Iris pigment epithelial cell (primary cell): ENCODE results near the gene MYMK.

Experiments used
- DNase-seq: peaks from one replicate; pipeline ENCODE4 v3.0.0-alpha.2; 2011; ENCODE audit warnings: low read depth

MYMK gene

DNA sequence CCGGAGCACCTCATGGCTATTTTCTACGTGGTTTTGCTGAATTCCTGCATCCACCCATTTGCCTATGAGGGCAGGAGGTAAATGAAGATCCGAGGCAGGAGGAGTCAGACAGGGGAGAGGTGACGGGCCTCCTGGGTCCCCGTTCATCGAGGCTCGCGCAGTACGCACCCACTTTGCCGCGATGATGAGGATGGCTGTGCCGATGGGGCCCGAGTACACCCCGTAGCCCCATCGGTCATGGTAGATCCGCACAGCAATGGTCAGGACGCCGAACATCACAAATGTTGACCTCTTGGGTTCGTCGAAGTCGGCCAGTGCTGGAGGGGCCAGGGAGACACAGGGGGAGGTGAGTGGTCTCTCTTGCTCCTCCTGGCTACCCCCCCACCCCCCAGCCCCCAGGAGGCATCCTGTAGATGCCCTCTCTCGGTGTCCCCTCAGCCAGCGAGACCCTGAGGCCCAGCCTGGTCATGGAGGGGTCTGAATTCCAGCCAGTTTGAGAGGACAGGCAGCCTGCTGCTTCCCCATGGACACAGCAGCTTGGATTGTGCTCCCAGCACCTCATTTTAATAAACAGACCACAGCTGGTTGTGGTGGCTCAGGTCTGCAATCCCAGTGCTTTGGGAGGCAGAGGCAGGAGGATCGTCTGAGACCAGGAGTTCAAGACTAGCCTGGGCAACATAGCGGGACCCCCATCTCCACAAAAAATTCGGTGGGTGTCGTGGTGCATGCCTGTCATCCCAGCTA is 5.9 kb downstream of the MYMK start:
- DNase-seq, result no peak

DNA sequence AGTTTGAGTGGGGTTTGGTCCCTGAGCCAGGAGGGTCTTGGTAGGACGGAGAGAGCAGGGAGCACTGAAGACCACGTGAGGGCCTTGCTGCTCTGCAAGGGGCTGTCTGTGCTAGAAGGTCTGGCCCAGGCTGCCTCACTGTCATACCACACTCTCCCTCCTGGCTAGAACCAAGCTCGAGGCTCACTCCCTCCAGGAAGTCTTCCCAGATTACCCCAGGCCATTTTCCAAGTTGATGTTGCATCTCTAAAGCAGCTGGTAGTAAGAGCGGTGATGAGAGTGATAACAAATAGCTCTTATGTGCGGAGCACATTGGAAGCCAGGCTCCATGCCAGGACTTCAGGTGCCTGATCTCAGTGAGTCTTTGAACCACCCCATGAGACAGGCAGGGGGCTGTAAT is 6.6 kb downstream of the MYMK start:
- no peak for DNase-seq

DNA sequence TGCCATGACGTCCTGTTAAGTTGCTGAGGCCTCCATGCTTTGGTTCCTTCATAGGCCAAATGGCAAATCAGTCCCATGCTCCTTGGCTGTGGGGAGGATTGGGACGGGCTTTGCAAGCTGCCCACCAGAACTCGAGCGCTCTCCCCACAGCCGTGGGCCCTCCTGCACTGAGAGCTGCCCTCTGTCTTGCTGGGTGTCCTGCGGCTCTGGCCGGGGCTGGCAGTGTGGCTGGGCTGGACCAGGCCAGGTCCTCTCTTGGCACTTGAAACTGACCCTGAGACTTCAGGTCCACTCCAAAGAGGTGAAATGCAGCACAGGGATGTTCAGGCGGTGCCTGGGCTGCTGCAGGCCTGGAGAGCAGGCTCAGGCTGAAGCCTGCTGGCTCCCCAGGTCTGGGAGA is 7.0 kb downstream of the MYMK start:
- no peak for DNase-seq

DNA sequence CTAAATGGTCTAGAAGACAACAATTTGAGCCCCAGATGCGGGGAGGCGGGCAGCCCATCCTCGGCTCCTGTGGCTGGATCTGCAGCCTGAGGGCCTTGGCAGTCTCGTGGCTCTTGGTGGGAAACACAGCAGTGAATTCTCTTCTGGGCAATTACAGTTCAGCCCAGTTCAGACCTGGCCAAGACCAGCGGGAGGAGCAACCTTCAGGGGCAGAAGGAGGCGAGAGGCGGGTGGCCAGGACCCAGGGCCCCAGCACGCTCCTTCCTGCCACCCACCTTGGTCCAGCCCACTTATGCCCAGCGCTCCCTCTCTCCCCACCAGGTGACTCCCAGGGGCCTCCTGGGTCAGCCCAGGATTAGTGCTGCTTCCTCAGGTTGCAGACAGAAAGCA is 7.8 kb downstream of the MYMK start:
- no peak for DNase-seq

DNA sequence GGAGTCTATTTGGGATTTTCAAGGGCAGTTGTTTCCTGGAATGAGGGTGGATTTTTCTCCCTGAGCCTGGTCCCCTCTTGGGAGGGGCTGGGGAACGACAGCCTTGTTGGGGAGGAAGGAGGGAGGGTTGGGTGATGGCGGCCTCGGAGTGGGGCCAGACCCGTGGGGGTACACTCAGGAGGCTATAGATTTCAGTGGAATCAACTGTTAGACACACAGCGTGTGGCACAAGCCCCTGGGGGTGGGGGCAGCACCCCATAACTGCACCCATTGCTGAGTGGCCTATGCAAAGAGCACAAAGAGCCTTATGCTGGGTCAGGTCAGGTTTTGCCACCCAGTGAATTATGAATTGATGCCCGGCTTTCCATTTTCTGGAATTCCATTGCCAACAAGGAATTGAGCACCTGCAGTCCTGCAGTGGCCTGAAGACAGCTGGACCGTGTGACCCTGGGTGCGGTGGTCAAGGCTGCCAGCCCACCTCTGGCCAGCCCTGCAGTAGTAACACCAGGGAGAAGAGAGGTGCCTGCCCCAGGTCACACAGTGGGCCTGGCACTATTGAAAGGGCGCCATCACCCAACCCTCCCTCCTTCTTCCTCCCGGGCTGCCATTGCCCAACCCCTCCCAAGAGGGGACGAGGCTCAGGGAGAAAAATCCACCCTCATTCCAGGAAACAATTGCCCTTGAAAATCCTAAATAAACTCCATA is 8.4 kb downstream of the MYMK start:
- no peak for DNase-seq

DNA sequence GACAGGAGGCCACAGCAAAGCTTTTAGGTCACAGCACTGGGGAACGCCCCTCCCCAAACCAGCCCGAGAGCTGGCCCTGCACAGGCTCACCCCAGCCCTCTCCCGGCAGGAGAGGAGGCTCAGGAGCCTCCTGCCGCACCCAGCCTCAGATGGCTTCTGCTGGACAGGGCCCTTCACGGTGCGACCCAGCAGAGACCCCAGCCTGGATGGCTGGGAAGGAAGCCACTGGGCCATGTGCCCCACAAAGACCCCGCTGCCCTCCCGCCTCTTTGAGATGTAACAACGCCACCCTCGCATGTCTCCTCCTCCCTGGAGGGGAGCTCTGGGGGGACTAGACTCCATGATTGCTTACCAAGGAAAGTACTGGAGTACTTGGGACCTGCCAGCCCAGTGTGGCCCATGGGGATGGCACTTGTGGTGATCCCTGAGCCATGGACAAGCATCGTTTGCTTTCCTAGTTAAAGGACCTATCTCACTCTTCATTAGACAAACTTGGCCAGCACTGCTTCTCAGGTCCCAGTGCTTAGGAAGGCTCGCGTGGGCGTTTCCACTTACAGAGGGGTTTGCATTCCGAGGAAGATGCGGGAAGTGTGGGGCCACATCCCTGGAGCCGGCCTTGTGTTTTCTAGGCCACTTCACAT is 9.0 kb downstream of the MYMK start:
- DNase-seq, result no peak

DNA sequence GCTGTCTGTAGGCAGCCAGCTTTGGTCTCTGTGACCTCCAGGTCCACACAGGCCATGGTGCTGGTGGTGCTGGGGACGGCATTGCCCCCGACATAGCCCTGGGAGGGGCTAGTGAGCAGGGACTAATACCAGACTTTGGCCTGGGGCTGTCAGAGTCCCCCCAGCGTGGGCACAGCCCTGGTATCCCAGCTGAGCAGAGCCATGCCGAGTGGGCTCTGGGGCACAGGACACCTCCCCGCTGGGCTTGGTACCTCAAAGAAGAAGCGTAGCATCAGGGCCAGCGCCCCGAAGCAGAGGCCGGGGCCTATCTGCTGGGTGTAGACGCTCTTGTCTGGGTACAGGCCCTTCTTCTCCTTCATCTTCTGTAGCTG is 9.5 kb downstream of the MYMK start:
- DNase-seq, result no peak

DNA sequence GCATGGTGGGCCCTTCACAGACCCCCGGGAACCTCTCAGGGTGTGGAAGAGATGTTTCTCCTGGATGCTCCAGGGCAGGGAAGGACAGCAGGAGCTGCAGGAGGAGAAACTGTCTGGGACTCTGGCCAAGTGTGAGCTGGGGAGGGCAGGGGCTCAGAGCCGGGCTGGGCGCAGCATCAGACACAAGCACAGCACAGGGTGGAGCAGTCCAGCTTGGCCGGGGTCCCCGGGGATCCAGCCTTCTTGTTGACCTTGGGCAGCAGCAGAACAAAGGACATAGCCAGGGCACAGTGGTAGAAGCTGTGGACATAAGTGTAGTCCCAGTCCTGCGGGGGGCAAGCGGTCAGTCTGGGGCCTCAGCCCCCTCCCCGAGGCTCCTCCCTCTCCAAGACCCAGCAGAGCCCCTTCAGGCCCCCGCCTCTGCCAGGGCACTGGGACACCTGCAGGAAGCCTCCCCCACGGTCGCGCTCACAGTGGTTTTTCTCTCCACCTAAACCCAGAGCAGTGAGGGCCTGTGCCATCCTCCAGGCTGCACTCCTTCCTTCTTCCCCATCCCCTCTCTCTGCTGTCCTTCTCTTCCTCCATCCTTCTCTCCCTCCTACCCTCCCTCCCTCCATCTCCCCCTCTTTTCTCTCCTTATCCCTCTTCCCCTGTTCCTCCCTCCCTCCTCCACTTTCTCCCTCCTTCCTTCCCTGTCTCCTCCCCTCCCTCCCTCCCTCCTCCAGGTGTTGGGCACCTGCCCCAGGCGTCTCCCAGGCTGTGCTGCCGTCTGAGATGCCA is 10.1 kb downstream of the MYMK start:
- no peak for DNase-seq

DNA sequence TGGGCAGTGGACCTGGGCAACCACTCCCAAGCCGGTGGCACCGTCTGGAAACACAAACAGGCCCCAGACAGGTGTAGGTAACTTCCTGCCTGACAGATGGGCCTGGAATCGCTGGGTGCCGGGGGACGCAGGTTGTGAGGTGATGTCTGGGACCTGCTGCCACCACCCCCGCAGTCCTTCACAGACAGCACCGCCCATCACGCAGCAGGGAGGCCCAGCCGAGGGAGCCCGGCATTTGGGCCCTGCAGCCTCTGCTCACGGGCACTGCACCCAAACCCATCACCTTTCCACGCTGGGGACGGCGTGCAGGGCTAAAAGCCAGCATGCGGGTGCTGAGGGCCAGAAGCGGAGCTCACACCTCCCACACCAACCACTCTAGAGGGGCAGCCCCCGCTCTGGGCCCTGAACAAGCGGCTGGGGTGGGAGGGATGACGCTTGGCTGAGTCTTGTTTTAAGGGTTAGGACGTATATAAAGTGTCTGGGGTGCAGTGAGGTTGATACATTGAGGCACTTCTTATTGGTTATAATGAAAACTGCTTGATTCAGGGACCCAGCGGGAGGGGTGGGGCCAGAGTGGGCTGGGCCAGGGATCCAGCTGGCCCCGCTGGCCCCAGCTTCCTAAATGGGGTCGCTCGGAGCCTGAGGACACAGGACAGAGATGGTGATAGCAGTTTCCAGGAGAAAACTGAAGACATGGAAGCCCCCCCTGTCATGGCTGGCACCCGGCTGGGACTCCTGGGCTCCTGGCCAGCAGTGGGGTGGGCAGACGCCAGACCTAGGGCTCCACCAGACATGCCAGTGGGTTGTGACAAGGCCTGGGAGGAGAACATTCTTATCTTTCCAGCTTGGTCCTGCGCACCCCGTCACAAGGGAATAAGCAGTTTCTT is 11.3 kb downstream of the MYMK start:
- no peak for DNase-seq

DNA sequence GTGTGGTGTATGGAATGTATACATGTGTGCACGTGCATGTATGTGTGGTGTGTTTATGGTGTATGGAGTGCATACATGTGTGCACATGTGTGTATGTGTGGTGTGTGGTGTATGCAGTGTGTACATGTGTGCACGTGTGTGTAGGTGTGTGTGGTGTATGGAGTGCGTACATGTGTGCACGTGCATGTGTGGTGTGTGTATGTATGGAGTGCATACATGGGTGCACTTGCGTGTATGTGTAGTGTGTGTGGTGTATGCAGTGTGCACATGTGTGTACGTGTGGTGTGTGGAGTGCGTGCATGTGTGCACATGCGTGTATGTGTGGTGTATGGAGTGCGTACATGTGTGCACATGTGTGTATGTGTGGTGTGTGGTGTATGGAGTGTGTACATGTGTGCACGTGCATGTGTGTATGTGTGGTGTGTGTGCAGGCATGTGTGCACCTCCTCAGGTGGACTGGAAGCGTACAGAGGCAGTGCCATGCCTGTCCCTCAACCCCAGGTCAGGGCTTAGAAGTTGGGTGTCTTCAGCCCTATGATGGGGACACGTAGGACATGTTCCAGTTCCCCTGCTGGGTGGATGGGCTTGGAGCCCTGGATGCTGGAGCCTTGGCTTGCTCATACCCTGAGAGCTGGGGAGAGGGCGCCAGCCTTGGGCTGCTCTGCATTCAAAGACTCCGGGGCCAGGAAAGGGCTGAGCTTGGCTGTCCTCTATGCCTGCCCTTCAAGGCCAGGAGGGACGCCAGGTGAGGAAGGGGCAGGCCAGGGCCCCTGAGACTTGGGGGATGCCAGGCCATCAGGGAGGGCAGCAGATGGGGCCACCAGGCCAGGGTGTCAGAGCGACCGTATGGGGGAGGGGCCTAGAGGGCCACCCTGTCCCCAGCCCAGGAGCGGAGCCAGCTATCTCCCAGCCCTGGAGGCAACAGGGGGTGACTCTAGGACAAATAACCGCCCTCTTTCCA is 12.2 kb downstream of the MYMK start:
- no peak for DNase-seq

DNA sequence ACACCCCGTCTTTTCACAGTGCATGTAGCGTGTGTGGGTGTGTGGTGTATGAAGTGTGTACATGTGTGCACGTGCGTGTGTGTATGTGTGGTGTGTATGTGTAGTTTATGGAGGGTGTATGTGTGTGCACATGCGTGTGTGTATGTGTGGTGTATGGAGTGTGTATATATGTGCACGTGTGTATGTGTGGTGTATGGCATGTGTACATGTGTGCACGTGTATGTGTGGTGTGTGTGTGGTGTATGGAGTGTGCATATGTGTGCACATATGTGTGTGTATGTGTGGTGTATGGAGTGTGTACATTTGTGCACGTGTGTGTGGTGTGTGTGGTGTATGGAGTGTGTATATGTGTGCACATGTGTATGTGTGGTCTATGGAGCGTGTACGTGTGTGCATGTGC is 13.2 kb downstream of the MYMK start:
- DNase-seq, result no peak

DNA sequence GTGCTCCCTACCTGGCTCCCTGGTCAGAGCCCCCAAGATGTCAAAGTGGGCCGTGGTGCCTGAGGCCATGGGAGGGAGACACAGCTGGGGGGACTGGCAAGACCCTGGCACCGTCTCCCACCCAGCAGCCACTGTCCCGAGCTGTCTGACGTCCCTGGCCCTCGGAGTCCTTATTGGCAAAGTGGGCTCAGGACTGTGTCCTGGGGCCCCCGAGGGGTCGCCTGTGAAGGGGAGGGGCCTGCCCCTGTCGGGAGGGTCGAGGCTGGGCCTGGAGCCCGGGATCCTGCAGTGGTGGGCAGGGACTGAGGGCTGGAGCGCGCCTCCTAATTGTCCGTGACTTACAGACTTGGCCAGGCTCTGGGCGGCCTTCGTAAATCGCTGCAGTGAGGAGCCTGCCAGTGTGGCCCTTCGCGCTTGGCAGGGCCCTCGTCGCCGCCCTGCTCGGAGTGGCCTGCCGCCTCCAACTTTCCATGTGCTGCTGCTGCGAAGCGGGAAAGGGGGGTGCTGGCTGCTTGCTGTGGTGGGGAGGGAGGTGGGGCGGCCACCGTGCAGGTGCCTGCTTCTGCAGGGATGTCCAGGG is 13.7 kb downstream of the MYMK start:
- DNase-seq, result no peak

DNA sequence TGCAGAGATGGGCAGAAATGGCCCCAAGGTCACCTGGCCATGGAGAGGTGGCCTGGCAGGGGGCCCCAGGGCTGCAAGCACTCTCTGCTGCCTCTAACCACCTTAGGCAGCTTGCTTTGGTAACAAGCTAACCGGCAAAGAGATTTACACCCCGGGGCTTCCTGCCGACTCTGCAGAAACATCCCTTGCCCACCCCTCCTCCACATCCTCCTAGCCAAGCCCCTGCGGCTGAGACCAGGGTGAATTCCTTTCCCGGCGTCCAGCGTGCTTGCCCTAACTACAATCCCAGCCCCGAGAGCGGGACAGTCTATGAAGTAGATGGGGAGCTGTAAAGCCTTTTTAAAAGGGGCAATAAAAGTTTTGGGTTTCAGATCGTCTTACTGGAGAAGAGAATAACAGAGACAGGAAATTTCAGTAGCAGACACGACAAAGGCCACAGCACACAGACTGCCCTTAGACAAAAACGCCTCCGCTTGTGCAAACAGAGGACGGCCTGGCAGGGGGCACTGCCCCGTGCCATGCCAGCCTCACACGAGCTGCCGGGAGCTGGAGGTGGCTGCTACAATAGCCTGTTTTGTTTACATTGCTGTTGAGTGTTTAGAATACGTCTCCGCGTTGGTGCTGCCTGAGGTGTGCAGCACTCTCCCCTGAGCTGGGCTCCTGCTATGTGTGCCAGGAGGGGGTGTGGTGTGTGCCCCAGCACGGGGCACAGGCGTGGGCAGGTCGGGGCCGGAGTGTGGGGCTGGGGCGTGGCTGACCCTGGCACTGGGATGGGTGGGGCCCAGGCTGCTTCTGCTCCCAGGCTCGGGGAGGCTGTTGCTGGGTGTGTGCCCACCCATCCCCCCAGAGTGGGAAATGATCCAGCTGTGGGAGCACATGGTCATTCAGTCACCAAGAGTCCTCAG is 15.3 kb downstream of the MYMK start:
- DNase-seq, result no peak

DNA sequence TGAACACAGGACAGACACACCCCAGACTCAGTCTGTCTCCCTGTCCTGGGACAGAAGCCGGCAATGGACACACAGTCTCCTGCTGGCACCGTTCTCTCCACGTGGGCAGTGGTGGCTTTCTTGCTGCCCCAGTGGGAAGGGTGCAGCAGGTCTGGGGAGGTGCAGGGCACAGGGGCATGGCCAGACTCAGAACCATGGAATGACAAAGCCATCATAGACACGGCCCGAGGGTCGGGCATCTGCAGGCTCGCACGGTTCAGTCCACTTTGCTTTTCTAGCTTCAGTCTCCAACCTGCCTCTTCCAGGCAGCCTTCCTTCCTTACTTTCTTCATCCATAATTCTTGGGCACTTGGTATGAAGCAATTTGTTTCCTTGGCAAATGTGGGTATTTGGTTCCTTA is 16.7 kb downstream of the MYMK start:
- DNase-seq, result no peak

DNA sequence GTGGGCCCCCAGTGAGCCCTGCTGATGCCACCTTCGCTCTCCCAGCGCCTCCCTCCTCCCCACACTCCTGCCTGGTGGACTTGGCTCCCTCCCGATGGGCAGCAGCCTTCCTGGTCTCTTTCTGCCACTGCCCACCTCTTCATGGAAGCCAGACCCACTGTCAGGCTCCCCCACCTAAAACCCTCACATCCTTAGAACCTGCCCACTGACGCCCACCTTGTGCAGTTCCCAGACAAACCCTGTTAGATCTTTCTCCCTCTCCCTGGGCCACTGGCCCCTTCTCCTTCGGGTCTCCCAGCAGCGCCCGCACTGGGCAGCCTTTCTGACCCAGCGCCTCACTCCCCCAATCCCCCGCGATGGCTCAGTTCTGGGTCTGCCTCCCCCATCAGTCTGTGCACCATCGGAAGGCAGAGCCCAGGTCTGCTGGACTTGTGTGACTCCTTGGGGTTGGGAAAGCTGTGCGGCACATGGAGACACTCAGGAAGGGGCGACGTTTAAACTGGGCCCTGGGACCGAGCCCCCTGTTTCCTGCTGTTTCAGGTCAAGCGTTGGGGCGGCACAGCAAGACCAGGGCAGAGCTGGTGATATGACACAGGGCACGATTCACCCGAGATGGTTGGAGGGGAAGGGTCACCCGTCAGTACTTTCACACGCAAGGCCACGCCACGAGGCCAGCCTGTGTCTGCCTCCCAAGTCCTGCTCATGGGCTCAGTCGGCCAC is 17.4 kb downstream of the MYMK start:
- no peak for DNase-seq

DNA sequence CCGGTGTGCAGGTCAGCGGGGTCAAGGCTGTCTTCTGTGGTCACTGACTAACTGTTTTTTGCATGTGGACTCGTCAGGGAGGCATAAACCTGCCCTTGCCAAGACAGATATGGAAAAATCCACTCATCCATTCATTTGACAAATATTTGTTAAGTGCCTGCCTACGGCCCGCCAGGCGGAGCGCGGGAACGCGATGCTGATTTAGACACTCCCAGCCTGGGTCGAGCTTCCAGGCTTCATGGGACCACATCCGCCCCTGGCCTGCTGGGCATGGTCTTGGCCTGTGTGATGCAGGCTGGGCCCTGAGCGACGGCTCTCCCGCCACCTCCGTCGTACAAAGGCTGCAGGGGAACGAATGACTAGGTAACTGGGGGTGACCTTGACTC is 18.1 kb downstream of the MYMK start:
- peak; percentile 57 for DNase-seq

DNA sequence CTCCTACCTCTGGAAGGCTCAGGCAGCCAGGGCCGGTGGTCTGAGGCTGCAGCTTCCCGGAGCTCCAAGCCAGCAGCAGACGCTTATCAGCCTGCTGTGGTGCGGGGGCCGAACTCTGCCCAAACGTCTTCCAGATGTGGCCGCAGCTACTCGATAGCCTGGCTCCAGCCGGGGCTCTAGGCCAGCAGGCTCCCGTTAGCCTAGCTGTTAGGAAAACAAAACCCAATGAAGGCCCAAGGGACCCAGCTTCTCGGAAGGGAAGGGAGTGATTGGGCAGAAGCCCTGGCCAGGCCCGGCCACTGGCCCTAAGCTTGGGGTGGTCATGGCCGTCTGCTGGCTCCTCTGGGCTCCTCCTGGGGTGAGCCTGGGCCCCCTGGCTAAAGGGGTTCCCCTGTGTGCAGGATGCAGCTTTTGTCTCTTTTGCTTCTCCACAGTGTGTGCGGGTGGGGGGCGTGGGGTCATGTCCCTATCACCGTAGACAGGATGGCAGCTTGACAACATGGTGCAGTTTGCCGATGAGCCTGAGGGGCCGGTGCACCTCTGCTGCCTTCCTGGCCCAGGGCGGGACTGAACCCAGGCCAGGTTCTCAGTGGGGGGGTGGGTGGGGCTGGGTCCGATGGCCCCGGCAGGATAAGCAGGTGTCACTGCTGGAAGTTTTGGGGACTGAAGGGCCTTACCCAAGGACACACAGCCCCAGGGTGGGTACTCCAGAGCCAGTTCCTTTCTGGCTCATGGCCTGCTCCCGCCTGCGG is 18.7 kb downstream of the MYMK start:
- no peak for DNase-seq
